ENCODE measurements around the gene SYT3.
"Not testable (repeated sequence)": the region's sequence is repeated elsewhere in the genome, so short reads cannot be mapped to it uniquely, and the experiment has no call there.

Gene SYT3

GRCh38 chr19:50638600-50638999 is 1.1 kb downstream of the SYT3 start:
- DNase-seq (ENCODE audit: low read depth): no peak

- no peak for DNase-seq (ENCODE audit: low read depth)
Measured at GRCh38 chr19:50636317-50637085, 3.2 kb downstream of the SYT3 start.

GRCh38 chr19:50633973-50634372 is 5.7 kb downstream of the SYT3 start:
- DNase-seq (ENCODE audit: low read depth): no peak

- no peak for DNase-seq (ENCODE audit: low read depth)
Measured at GRCh38 chr19:50633359-50633758, 6.3 kb downstream of the SYT3 start.

- DNase-seq (ENCODE audit: low read depth): no peak
Measured at GRCh38 chr19:50632151-50632835, 7.4 kb downstream of the SYT3 start.

- DNase-seq (ENCODE audit: low read depth): no peak
Measured at GRCh38 chr19:50629801-50630200, 9.9 kb downstream of the SYT3 start.

GRCh38 chr19:50629194-50629593 is 10.5 kb downstream of the SYT3 start:
- DNase-seq (ENCODE audit: low read depth): no peak

GRCh38 chr19:50628551-50628950 is 11.1 kb downstream of the SYT3 start:
- DNase-seq (ENCODE audit: low read depth): no peak

GRCh38 chr19:50628146-50628545 is 11.5 kb downstream of the SYT3 start:
- DNase-seq (ENCODE audit: low read depth): no peak

- no peak for DNase-seq (ENCODE audit: low read depth)
Measured at GRCh38 chr19:50626795-50627194, 12.9 kb downstream of the SYT3 start.

GRCh38 chr19:50626011-50626410 is 13.7 kb downstream of the SYT3 start:
- DNase-seq (ENCODE audit: low read depth): no peak

GRCh38 chr19:50624949-50625600 is 14.6 kb downstream of the SYT3 start:
- no peak for DNase-seq (ENCODE audit: low read depth)

- DNase-seq (ENCODE audit: low read depth): not testable (repeated sequence)
Measured at GRCh38 chr19:50620394-50620906, 19.2 kb downstream of the SYT3 start.

- DNase-seq (ENCODE audit: low read depth): not testable (repeated sequence)
Measured at GRCh38 chr19:50619184-50619583, 20.5 kb downstream of the SYT3 start.

- not testable (repeated sequence) for DNase-seq (ENCODE audit: low read depth)
Measured at GRCh38 chr19:50618379-50618778, 21.3 kb downstream of the SYT3 start.

GRCh38 chr19:50612504-50613404 is 26.9 kb downstream of the SYT3 start:
- not testable (repeated sequence) for DNase-seq (ENCODE audit: low read depth)

- peak; percentile 47 for DNase-seq (ENCODE audit: low read depth)
Measured at GRCh38 chr19:50607874-50608785, 31.6 kb downstream of the SYT3 start.

GRCh38 chr19:50607388-50607787 is 32.3 kb downstream of the SYT3 start:
- DNase-seq (ENCODE audit: low read depth): no peak

GRCh38 chr19:50606059-50606836 is 33.4 kb downstream of the SYT3 start:
- not testable (repeated sequence) for DNase-seq (ENCODE audit: low read depth)

Data from activated gamma-delta T cell treated with anti-CD3 and anti-CD28 coated beads, Interleukin-2, amount 50 U/mL, for 16 hours (primary cell).